Measurements from ENCODE around the gene F9.
"Not testable (repeated sequence)": the region's sequence is repeated elsewhere in the genome, so short reads cannot be mapped to it uniquely, and the experiment has no call there.

Gene F9

GRCh38 chrX:139530550-139530949 is at the start of gene F9:
Gene F9 (plus strand): TSS chrX:139530739. CDS start chrX:139530765, 26 bp downstream.
- DNase-seq (ENCODE audit: low spot score): no peak

- no peak for DNase-seq (ENCODE audit: low spot score)
Observed at GRCh38 chrX:139483699-139484098, 46.8 kb upstream of the F9 start.

GRCh38 chrX:139484591-139484990 is 45.9 kb upstream of the F9 start:
- no peak for DNase-seq (ENCODE audit: low spot score)

- DNase-seq (ENCODE audit: low spot score): no peak
Observed at GRCh38 chrX:139495324-139495723, 35.2 kb upstream of the F9 start.

- DNase-seq (ENCODE audit: low spot score): no peak
Observed at GRCh38 chrX:139506333-139506732, 24.2 kb upstream of the F9 start.

- no peak for DNase-seq (ENCODE audit: low spot score)
Observed at GRCh38 chrX:139508099-139508498, 22.4 kb upstream of the F9 start.

- DNase-seq (ENCODE audit: low spot score): no peak
Observed at GRCh38 chrX:139518475-139518874, 12.1 kb upstream of the F9 start.

- not testable (repeated sequence) for DNase-seq (ENCODE audit: low spot score)
Observed at GRCh38 chrX:139528829-139529228, 1.7 kb upstream of the F9 start.

- no peak for DNase-seq (ENCODE audit: low spot score)
Observed at GRCh38 chrX:139532834-139533233, 2.3 kb downstream of the F9 start.

- DNase-seq (ENCODE audit: low spot score): no peak
Observed at GRCh38 chrX:139533444-139533843, 2.9 kb downstream of the F9 start.

GRCh38 chrX:139538907-139539790 is 8.6 kb downstream of the F9 start:
- DNase-seq (ENCODE audit: low spot score): no peak

GRCh38 chrX:139542652-139543051 is 12.1 kb downstream of the F9 start:
- DNase-seq (ENCODE audit: low spot score): no peak

- no peak for DNase-seq (ENCODE audit: low spot score)
Observed at GRCh38 chrX:139543920-139544319, 13.4 kb downstream of the F9 start.

GRCh38 chrX:139544591-139544990 is 14.1 kb downstream of the F9 start:
- DNase-seq (ENCODE audit: low spot score): no peak

- DNase-seq (ENCODE audit: low spot score): no peak
Observed at GRCh38 chrX:139554376-139554775, 23.8 kb downstream of the F9 start.

- no peak for DNase-seq (ENCODE audit: low spot score)
Observed at GRCh38 chrX:139554991-139555675, 24.6 kb downstream of the F9 start.

- peak; percentile 2 for DNase-seq (ENCODE audit: low spot score)
Observed at GRCh38 chrX:139559383-139560042, 29.0 kb downstream of the F9 start.

- DNase-seq (ENCODE audit: low spot score): no peak
Observed at GRCh38 chrX:139560221-139560620, 29.7 kb downstream of the F9 start.

- no peak for DNase-seq (ENCODE audit: low spot score)
Observed at GRCh38 chrX:139563251-139563650, 32.7 kb downstream of the F9 start.

GRCh38 chrX:139566981-139567380 is 36.4 kb downstream of the F9 start:
- DNase-seq (ENCODE audit: low spot score): no peak

GRCh38 chrX:139581068-139581467 is 50.5 kb downstream of the F9 start:
- no peak for DNase-seq (ENCODE audit: low spot score)

GRCh38 chrX:139585613-139586012 is 55.1 kb downstream of the F9 start:
- DNase-seq (ENCODE audit: low spot score): no peak

- DNase-seq (ENCODE audit: low spot score): no peak
Observed at GRCh38 chrX:139596068-139596467, 65.5 kb downstream of the F9 start.
